ENCODE results near the gene SLC9A5.

SLC9A5 gene

DNA sequence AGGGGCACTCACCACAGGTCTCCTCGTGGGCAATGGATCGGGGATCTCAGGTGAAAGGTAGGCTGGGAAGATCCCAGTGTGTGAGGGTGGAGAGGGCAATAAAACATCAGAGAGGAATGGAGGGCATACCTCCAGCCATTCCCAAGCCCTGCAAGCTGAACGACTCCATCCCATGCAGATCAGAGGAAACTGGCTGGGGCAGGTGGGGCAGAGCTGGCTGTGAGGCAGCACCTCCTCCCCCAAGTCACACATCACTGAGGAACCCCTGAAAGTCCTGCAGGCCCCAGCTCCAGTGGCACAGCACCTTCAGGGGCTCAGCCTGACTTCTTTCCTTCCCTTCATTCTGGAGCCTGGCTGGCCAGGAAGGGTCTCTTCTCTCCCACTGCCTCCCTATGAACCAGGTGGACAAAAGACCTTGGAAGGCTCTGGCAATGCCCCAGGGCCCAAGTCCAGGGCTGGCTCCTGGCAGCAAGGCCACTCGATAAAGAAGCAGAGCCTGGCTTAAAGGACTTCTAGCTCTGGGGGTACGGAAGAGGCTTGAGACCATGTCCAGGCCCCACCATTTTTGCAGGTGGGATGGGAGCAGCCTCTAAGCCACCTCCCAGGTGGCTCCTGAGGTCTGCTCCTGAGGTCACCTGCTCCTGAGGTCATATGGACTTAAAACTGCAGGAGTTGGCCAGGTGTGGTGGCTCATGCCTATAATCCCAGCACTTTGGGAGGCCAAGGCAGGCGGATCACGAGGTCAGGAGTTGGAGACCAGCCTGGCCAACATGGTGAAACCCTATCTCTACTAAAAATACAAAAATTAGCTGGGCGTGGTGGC lies 35.4 kb upstream of the SLC9A5 start:
- DNase-seq = no peak

DNA sequence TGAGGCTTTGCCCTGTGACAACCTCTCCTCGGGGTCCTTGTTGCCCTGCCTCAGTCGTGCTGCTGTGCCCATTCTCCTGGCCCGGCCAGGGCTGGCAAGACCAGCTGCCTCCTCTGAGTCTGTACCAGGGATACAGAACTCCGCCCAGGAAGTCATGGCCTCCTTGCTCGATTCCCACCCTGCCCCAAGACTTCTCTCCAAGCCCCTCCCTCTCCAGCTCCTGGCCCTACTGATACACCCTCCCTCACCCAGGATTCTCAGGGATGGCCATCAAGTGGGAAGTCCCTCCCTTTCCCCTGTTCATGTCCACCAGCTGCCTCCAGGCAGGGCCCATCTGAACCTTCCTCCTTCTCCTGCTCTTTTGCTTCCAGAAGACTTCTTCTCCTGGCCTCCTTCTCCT lies 33.1 kb upstream of the SLC9A5 start:
- no peak for DNase-seq

DNA sequence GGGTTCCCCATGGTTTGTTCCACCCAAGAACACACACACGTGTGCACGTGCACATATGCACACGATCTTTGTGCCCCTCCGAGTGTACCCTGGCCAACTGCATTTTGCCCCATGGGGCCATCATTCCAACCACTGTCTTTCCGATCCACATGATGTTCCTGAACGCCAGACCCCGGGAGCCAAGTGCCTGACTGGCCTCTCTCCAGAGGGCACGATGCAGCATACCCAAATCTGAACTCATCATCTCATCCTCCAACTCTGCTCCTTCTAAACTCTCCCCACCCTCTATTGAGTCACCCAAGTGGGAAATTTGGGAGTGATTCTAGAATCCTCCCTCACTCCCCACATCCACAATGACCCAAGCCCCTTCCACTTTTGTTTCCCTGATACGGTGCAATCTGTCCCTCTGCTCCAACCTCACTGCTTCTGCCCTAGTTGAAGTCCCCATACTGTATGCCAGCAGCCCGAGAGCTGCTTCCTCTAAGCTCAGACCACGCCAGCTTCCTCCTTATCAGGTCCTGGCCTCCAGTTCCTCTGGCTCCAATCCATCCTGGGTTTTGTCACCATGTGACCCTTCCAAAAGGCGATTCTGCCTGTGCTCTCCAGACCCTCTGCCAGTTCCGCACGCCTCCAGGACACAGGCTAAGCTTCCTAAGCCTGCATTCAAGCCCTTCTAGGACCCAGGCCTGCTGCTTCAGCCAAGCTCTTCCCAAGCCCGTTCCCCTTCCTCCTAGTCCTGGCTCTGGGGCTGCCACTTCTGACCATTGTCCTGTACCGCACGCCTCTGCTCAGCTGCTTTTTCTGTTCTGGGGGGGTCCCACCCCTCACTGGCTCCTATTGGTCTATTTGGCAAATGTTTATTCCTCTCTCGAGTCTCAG lies 31.9 kb upstream of the SLC9A5 start:
- no peak for DNase-seq

DNA sequence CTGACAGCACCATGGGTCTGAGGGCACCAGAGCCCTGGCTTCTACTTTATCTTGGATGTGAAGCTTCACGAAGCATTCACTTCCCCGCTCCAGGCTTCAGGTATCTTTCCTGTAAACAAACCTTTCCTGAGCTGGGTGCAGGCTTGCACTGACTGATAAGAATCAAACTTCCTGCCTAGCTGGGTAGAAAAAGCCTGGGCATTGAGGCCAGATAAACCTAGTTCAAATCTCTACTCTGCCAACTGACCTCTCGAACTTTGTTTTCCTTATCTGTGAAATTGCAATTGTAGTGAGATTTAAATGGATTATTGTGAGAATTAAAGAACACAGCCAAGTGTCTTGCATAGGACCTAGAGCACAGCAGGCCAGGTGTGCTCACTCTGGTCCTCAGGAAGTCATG lies 24.8 kb upstream of the SLC9A5 start:
- DNase-seq = no peak

GRCh38 chr16:67226295-67226803 lies 22.4 kb upstream of the SLC9A5 start:
- no peak for DNase-seq

DNA sequence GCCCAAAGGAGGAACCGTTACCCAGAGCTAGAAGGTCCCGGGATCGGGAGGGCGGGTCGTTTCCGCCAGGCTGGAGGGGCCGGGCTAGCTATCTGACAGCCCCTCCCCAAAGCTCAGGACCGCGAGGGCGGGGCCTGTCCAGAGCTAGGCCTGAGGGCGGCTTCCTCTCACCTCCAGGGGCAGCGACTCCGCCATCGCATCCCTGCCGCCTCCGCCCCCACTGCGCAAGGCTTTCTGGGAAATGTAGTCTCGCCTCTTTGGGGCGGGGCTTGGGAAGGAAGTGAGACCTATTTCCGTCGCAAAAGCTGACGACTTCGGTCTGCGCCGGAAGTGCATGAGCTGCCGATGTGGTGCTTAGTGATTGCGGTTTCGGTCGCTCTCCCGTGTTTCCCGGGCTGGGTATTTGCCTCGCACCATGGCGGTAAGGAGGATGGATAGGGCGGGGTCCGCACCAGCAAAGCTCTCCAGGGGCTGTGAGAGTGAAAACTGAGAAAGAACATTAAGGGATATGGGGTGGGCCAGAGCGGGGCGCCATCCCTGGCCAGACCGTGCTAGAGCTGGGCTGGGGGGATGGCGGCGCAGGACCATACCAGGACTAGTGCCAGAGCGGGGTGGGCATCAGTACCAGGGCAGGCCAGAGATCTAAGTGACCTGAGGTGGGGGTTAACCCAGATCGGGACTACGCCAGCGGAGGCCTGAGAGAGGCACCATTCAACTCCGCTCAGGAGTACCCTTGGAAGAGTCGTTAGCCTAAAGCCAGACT lies 21.8 kb upstream of the SLC9A5 start, which contains the start of gene TMEM208:
TMEM208 (plus strand) TSS at position 327 of the 763 bp plus-strand sequence; CDS start at position 416, 89 bp downstream.
- peak; percentile 93 for DNase-seq

DNA sequence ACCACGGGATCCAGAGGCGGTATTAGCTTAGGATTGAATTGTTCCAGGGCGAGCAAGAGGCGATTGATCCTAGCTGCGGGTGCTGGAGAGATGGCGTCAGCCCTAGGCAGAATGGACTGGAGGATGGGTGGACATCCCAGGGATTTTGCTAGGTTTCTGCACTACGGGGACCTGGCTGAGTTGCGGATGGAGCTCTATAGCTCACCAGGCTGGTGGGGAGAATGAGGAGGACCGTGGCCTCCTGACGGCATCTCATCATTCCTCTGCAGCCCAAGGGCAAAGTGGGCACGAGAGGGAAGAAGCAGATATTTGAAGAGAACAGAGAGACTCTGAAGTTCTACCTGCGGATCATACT lies 21.2 kb upstream of the SLC9A5 start:
- DNase-seq = no peak

DNA sequence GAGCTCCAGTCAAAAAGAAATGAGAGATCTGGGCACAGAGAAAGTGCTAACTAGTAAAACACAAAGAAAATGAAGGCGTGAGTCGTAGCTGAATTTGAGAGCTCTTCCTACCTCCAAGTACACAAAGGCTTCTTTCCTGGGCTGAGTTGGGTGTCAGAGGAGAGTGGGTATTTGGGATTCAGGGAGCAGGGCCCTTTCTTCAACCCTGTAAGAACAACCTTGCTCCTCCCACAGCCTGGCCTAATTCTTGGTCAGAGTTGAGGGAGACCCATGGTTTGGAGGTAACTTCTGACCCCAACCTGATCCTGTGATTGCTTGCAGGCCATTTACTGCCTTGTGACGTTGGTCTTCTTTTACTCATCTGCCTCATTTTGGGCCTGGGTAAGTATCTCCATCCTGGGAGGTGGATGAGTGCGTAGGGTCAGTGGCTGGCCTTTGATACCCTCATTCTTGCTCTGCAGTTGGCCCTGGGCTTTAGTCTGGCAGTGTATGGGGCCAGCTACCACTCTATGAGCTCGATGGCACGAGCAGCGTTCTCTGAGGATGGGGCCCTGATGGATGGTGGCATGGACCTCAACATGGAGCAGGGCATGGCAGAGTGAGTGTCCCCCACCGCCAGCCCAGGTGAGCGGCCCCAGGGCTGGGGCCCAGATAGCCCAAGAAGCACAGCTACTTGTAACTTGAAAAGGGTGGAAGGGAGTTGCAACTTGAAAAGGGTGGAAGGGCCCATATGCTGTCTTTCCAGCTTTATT lies 20.6 kb upstream of the SLC9A5 start:
- no peak for DNase-seq

DNA sequence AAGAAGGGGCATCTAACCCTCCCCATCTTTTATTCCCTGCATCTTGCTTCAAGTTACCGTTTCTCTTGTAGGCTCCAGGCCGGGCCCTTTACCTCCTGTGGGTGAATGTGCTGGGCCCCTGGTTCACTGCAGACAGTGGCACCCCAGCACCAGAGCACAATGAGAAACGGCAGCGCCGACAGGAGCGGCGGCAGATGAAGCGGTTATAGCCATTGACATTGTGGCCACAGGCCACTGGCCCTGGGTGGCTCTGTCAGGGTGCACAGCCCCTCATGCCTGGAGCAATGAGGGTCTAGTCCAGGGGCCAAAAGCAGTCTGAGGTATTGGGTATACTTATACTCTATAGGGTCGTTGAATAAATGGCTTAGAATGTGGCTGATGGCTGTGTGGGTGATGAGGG lies 19.9 kb upstream of the SLC9A5 start:
- no peak for DNase-seq

GRCh38 chr16:67229906-67230808 lies 18.6 kb upstream of the SLC9A5 start:
- no peak for DNase-seq

DNA sequence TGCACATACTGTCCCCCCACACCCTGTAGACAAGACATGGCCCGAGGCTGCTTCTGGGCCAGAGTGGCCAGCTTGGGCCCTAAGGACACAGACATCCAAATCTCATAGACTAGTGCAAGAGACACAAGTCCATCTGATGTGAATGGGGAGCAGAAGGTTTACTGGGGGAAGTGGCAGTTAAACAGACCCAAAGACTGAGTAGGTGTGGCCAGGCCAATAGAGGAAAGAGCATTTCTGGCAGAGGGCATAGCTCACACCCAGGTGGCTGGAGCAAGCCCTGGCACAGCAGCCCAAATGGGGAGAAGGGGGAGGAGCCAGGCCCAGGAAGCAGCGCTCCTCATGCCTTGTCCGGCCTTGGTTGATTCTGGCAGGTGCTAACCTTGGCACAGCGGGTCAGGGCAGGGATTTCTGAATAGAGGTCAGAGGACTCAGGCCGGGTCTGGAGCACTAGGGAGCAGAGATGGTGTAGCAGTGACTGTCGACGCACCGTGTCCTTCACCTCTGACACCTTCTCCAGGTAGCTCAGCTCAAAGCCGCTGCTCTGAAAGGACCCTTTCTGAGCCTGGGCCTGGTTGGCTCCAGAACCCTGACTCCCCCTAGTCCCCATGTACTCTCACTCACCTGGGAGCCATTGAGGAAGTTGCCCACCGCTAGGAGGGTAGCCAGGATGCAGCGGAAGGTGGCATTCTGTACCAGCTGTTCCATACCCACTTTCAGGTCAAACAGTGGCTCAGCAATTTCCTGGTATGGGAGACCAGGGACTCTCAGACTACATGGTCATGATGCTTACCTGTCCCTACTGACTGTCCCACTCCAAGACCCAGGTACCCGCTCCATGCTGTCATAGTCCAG lies 17.7 kb upstream of the SLC9A5 start:
- DNase-seq = no peak

DNA sequence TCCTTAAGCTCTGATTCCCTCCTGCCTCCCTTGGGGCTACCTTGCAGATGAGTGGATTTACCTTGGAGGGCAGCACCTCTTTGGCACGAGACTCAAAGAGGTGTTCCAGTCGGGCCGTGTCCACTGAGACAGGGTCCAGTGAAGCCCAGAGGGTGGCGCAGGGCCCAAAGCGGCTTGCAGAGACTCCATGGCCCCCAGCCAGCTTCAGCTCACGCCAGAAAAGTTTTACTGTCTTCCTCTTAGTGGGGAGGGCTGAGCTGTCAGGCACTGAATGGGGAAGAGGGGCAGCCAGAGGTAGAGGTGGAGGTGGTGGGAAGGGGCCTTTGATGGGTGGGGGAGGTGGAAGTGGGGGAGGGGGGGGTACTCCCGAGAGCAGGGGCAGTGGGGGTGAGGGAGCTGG lies 15.2 kb upstream of the SLC9A5 start:
- no peak for DNase-seq

GRCh38 chr16:67234180-67234597 lies 14.6 kb upstream of the SLC9A5 start:
- DNase-seq = no peak

DNA sequence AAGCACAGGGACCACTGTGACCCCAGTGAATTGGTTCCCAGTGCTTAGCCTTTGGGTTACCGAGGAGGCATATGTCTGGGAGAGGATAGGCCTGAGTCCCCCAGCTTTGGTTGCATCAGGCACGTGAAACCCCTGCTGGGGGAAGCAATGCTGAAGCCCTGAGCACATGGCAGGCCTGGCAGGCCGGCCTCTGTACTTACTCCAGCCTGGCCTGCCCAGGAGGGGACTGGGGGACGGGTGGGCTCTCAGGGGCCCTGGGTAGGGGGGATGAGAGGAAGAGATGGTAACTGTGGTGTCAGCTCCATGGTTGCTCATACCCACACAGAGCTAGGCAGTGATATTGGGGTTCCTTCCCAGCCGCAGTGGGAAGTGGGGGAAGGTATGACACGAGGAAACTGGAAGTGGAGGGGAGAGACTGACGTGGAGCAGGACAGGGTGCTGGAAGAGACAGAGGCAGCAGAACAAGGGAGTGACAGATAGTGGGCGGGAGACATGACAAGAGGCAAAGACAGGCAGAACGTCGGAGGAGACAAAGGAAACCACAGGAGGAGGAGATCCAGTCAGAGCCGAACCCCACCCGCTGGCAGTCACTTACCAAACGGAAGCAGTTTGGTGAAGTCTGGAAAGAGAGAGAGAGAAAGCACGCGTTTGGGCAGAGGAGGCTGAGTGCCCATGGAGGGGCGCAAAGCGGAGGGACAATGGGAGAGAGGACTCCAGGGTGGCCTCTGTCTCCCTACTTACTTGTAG lies 12.8 kb upstream of the SLC9A5 start:
- DNase-seq = no peak

DNA sequence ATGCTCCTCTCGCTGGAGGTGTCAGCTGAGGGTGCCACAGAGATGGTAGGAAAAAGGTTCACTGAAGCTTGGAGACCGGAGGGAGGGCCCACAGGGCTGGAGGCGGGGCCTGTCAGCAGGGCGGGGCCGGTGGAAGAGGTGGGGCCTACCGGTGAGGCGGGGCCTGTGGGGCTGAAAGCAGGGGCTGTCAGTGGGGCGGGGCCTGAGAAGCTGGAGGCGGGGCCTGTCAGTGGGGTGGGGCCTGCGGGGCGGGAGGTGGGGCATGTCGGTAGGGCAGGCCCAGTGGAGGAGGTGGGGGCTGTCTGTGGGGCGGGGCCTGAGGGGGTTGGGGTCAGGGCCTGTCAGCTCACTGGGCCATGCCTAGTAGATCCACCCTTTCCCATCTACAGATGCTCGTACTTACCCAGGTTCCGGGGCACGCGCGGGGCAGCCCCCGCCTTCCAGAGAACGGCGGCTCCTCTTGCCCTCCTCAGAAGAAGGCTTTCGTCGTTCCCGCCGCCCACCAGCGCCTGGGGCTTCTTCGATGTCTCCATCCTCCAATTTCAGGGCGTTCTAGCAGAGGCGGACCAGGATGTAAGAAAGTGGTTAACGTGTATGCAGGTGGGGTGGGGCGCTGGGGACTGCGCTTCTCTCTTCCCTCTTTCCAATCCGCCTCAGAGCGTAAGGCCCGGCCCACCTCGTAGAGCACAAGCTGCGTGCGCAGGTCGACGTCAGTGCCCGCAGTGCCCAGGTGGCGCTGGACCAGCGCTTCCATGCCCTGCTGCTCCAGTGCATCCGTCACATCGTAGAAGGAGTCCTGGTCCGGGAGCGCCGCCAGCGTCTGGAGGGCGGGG lies 12.0 kb upstream of the SLC9A5 start:
- no peak for DNase-seq

- DNase-seq = no peak
Measured at GRCh38 chr16:67237396-67238277, 11.1 kb upstream of the SLC9A5 start.

DNA sequence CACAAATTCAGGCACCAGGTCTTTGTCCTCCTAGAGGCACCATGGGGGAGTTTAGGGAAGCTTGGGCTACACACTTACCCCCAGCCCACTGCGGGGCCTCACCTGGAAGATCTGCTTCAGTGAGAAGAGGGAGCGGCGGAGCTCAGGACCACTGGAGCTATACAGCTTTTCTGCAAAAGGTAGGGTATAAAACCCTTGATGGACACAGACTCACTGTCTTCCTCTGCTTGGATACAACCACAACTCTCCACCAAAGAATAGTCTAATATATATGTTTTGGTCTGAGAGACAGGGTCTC lies 10.6 kb upstream of the SLC9A5 start:
- DNase-seq = no peak

All from NCI-H2107 (cell line).